Measurements from ENCODE around the gene INTS7.

- TF ChIP-seq CTCF (conservative IDR thresholded peaks at IDR 0.05; ENCODE audit: low read length): no peak
- no peak for TF ChIP-seq EZH2phosphoT487 (IDR thresholded peaks at IDR 0.05; ENCODE audit: borderline replicate concordance)
Observed at GRCh38 chr1:212037900-212038299, 2.5 kb upstream of the INTS7 start.
